ENCODE results near the gene NFIA.

The NFIA gene

GRCh38 chr1:61117283-61117682 lies 34.9 kb downstream of the NFIA start:
- no peak overlapping the region for H2AFZ ChIP-seq
- no peak overlapping the region for H3K4me3 ChIP-seq (ENCODE audit: low read depth, low read length)
- no peak overlapping the region for H3K27ac ChIP-seq
- H3K4me1 ChIP-seq = peaks cover 8% of the 10 kb centered on the region
- H3K27me3 ChIP-seq (ENCODE audit: control insufficient read depth, insufficient read depth, low read length) = no peaks in the 10 kb centered on the region
- TF ChIP-seq CTCF (IDR thresholded peaks at IDR 0.05) = no peak
- H3K9ac ChIP-seq = no peak overlapping the region
- H3K36me3 ChIP-seq (ENCODE audit: control insufficient read depth, insufficient read depth, low read length) = no peaks in the 10 kb centered on the region
- H3K4me2 ChIP-seq (ENCODE audit: low read length) = no peak overlapping the region
- peaks cover 20% of the 10 kb centered on the region for H3K79me2 ChIP-seq
- H3K9me3 ChIP-seq (ENCODE audit: control insufficient read depth, low read length) = no peaks in the 10 kb centered on the region

GRCh38 chr1:61119085-61119484 lies 36.7 kb downstream of the NFIA start:
- H3K27ac ChIP-seq = no peak overlapping the region
- peaks cover 11% of the 10 kb centered on the region for H3K4me1 ChIP-seq
- TF ChIP-seq CTCF (IDR thresholded peaks at IDR 0.05) = no peak
- H2AFZ ChIP-seq = no peak overlapping the region
- H3K4me2 ChIP-seq (ENCODE audit: low read length) = no peak overlapping the region
- H3K27me3 ChIP-seq (ENCODE audit: control insufficient read depth, insufficient read depth, low read length) = no peaks in the 10 kb centered on the region
- H3K9ac ChIP-seq = no peak overlapping the region
- no peaks in the 10 kb centered on the region for H3K36me3 ChIP-seq (ENCODE audit: control insufficient read depth, insufficient read depth, low read length)
- H3K4me3 ChIP-seq (ENCODE audit: low read depth, low read length) = no peak overlapping the region
- no peaks in the 10 kb centered on the region for H3K9me3 ChIP-seq (ENCODE audit: control insufficient read depth, low read length)
- peaks cover 20% of the 10 kb centered on the region for H3K79me2 ChIP-seq

GRCh38 chr1:61120246-61120840 lies 38.0 kb downstream of the NFIA start:
- Histone ChIP-seq H3K4me3 (ENCODE audit: low read depth, low read length) (peak overlapping the region; percentile 27), H2AFZ (no peak overlapping the region), H3K27ac (peak overlapping the region; percentile 46), H3K9ac (no peak overlapping the region), H3K36me3 (ENCODE audit: control insufficient read depth, insufficient read depth, low read length) (no peaks in the 10 kb centered on the region), H3K79me2 (peaks cover 16% of the 10 kb centered on the region), H3K9me3 (ENCODE audit: control insufficient read depth, low read length) (no peaks in the 10 kb centered on the region), H3K4me1 (peaks cover 16% of the 10 kb centered on the region), H3K4me2 (ENCODE audit: low read length) (peak overlapping the region; percentile 60), H3K27me3 (ENCODE audit: control insufficient read depth, insufficient read depth, low read length) (no peaks in the 10 kb centered on the region)
- no peak for TF ChIP-seq CTCF (IDR thresholded peaks at IDR 0.05)

GRCh38 chr1:61120998-61121397 lies 38.6 kb downstream of the NFIA start:
- Histone ChIP-seq H3K4me3 (ENCODE audit: low read depth, low read length) (peak overlapping the region; percentile 27), H3K27me3 (ENCODE audit: control insufficient read depth, insufficient read depth, low read length) (no peaks in the 10 kb centered on the region), H3K4me2 (ENCODE audit: low read length) (peak overlapping the region; percentile 60), H3K4me1 (peaks cover 21% of the 10 kb centered on the region), H3K79me2 (peaks cover 10% of the 10 kb centered on the region), H3K36me3 (ENCODE audit: control insufficient read depth, insufficient read depth, low read length) (no peaks in the 10 kb centered on the region), H2AFZ (no peak overlapping the region), H3K9ac (no peak overlapping the region), H3K27ac (peak overlapping the region; percentile 46), H3K9me3 (ENCODE audit: control insufficient read depth, low read length) (no peaks in the 10 kb centered on the region)
- no peak for TF ChIP-seq CTCF (IDR thresholded peaks at IDR 0.05)

- H3K79me2 ChIP-seq = peaks cover 8% of the 10 kb centered on the region
- peaks cover 24% of the 10 kb centered on the region for H3K4me1 ChIP-seq
- H3K27ac ChIP-seq = no peak overlapping the region
- H3K9me3 ChIP-seq (ENCODE audit: control insufficient read depth, low read length) = no peaks in the 10 kb centered on the region
- TF ChIP-seq CTCF (IDR thresholded peaks at IDR 0.05) = no peak
- H2AFZ ChIP-seq = no peak overlapping the region
- H3K4me2 ChIP-seq (ENCODE audit: low read length) = no peak overlapping the region
- no peak overlapping the region for H3K4me3 ChIP-seq (ENCODE audit: low read depth, low read length)
- no peaks in the 10 kb centered on the region for H3K36me3 ChIP-seq (ENCODE audit: control insufficient read depth, insufficient read depth, low read length)
- no peaks in the 10 kb centered on the region for H3K27me3 ChIP-seq (ENCODE audit: control insufficient read depth, insufficient read depth, low read length)
- no peak overlapping the region for H3K9ac ChIP-seq
These were observed 39.3 kb downstream of the NFIA start for GRCh38 chr1:61121631-61122030.

Measured in parathyroid adenoma (tissue), 2 donors.